Trophoblast cell (in vitro differentiated cells and primary cell): ENCODE measurements around the gene PTBP3.

Experiments used
- DNase-seq, 2 donors: peaks; one replicate each; pipeline ENCODE4 v3.0.0-alpha.2; 2016
- H2AFZ ChIP-seq: 2 replicates; pipeline ENCODE4 v1.6.1; 2013; ENCODE audit warnings: low read length, moderate library complexity, mild to moderate bottlenecking; ENCODE audit not compliant: insufficient read depth, poor library complexity
- H2AK5ac ChIP-seq: 2 replicates; pipeline ENCODE4 v1.6.1; 2013; ENCODE audit warnings: mild to moderate bottlenecking, low read length
- H2BK120ac ChIP-seq: 2 replicates; pipeline ENCODE4 v1.6.1; 2013; ENCODE audit warnings: low read length, mild to moderate bottlenecking, moderate library complexity; ENCODE audit not compliant: insufficient read depth, poor library complexity
- H2BK12ac ChIP-seq: 2 replicates; pipeline ENCODE4 v1.6.1; 2013; ENCODE audit warnings: mild to moderate bottlenecking, low read length, moderate library complexity
- H2BK5ac ChIP-seq: 2 replicates; pipeline ENCODE4 v1.6.1; 2013; ENCODE audit warnings: low read length, low read depth, moderate library complexity, mild to moderate bottlenecking; ENCODE audit not compliant: poor library complexity
- H3K14ac ChIP-seq: 2 replicates; pipeline ENCODE4 v1.6.1; 2013; ENCODE audit warnings: mild to moderate bottlenecking, low read length
- H3K18ac ChIP-seq: 2 replicates; pipeline ENCODE4 v1.6.1; 2013; ENCODE audit warnings: mild to moderate bottlenecking, low read length
- H3K23ac ChIP-seq: 2 replicates; pipeline ENCODE4 v1.6.1; 2013; ENCODE audit warnings: low read length
- H3K27ac ChIP-seq: 2 replicates; pipeline ENCODE4 v1.5.1; 2013; ENCODE audit warnings: low read depth, mild to moderate bottlenecking, inconsistent platforms, low read length, moderate library complexity
- H3K27me3 ChIP-seq: 2 replicates; pipeline ENCODE4 v1.6.1; 2013; ENCODE audit warnings: inconsistent platforms, mild to moderate bottlenecking, low read length, moderate library complexity; ENCODE audit not compliant: insufficient read depth
- H3K36me3 ChIP-seq, 2 experiments: 1 replicate in 1 of 2; 2 replicates in 1 of 2; pipeline ENCODE4 v1.6.1; 2013; ENCODE audit warnings: low read length in 2 of 2, mild to moderate bottlenecking in 2 of 2, moderate library complexity in 1 of 2; ENCODE audit not compliant: insufficient read depth in 2 of 2, control insufficient read depth in 1 of 2
- H3K4ac ChIP-seq: 2 replicates; pipeline ENCODE4 v1.6.1; 2013; ENCODE audit warnings: low read depth, mild to moderate bottlenecking, low read length, moderate library complexity
- H3K4me1 ChIP-seq, 2 experiments: 1 replicate in 1 of 2; 2 replicates in 1 of 2; pipeline ENCODE4 v1.6.1; 2013; ENCODE audit warnings: low read length in 2 of 2, mild to moderate bottlenecking in 2 of 2, moderate library complexity in 1 of 2; ENCODE audit not compliant: insufficient read depth in 2 of 2, control insufficient read depth in 1 of 2
- H3K4me2 ChIP-seq: 2 replicates; pipeline ENCODE4 v1.6.1; 2013; ENCODE audit warnings: inconsistent platforms, mild to moderate bottlenecking, low read length, moderate library complexity
- H3K4me3 ChIP-seq: 2 replicates; pipeline ENCODE4 v1.5.1; 2013; ENCODE audit warnings: mild to moderate bottlenecking, low read depth, low read length, inconsistent platforms
- H3K79me1 ChIP-seq: one replicate; pipeline ENCODE4 v1.6.1; 2013; ENCODE audit warnings: low read length
- H3K79me2 ChIP-seq: 2 replicates; pipeline ENCODE4 v1.6.1; 2013; ENCODE audit warnings: low read length, mild to moderate bottlenecking; ENCODE audit not compliant: control insufficient read depth, insufficient read depth, poor library complexity
- H3K9ac ChIP-seq: 2 replicates; pipeline ENCODE4 v1.6.1; 2013; ENCODE audit warnings: mild to moderate bottlenecking, low read length
- H3K9me3 ChIP-seq: 2 replicates; pipeline ENCODE4 v1.6.1; 2013; ENCODE audit warnings: low read depth, mild to moderate bottlenecking, control low read depth, inconsistent platforms, low read length; ENCODE audit not compliant: insufficient read depth
- H4K12ac ChIP-seq: 2 replicates; pipeline ENCODE4 v1.6.1; 2013; ENCODE audit warnings: low read depth, mild to moderate bottlenecking, low read length, moderate library complexity
- H4K8ac ChIP-seq: 2 replicates; pipeline ENCODE4 v1.6.1; 2013; ENCODE audit warnings: low read depth, mild to moderate bottlenecking, low read length, moderate library complexity
- H4K91ac ChIP-seq: one replicate; pipeline ENCODE4 v1.6.1; 2013; ENCODE audit warnings: low read depth, mild to moderate bottlenecking, low read length, moderate library complexity
- WGBS: extraction: QIAGEN DNeasy Blood & Tissue Kit; methylation state at CpG from one replicate; pipeline ENCODE4 v1.1.7; 2013; ENCODE audit warnings: missing lambda C conversion rate; ENCODE audit not compliant: insufficient read length, insufficient coverage; ENCODE audit errors: extremely low coverage; 5-methylcytosine and 5-hydroxymethylcytosine counted together

Gene PTBP3

GRCh38 chr9:112233769-112234168, 99.7 kb downstream of the PTBP3 start:
- peak; percentile 81 to 87 for DNase-seq
- no peak overlapping the region for H2BK12ac ChIP-seq
- no peak overlapping the region for H3K4me3 ChIP-seq
- no peak overlapping the region for H3K18ac ChIP-seq
- H3K23ac ChIP-seq = no peak overlapping the region
- no peak overlapping the region for H2BK120ac ChIP-seq
- no peak overlapping the region for H4K91ac ChIP-seq
- H2BK5ac ChIP-seq = no peak overlapping the region
- no peak overlapping the region for H3K9ac ChIP-seq
- no peak overlapping the region for H4K8ac ChIP-seq
- H3K4me1 ChIP-seq = peaks cover 0 to 3% of the 10 kb centered on the region in 2 experiments
- no CpG with 5 or more reads among the region's 1 CpG for WGBS
- no peak overlapping the region for H3K4ac ChIP-seq
- H3K9me3 ChIP-seq = no peaks in the 10 kb centered on the region
- no peaks in the 10 kb centered on the region for H3K79me1 ChIP-seq
- no peaks in the 10 kb centered on the region for H3K27me3 ChIP-seq
- no peak overlapping the region for H2AFZ ChIP-seq
- H3K36me3 ChIP-seq = peaks cover 3 to 6% of the 10 kb centered on the region in 2 experiments
- H3K4me2 ChIP-seq = no peak overlapping the region
- no peak overlapping the region for H3K27ac ChIP-seq
- no peak overlapping the region for H2AK5ac ChIP-seq
- no peak overlapping the region for H4K12ac ChIP-seq
- no peak overlapping the region for H3K14ac ChIP-seq
- H3K79me2 ChIP-seq = no peaks in the 10 kb centered on the region

DNA sequence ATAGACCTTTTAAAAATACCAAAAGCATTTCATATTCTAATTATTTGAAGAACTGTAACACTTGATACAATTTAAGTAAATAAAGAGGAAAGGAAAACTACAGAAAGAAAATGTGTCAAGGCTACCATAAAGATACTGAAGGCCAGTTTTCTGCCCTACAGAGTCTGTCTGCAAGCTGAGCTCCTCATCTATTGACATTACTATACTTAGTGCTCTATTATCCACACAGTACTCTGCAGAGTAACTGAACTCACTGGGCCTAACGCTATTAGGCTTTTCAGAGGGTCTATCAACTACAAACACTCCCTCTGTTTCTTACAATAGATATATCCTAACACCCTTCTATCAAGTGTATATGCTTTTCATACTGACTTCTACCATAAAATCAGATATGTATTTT, 101.2 kb downstream of the PTBP3 start:
- peaks cover 3 to 8% of the 10 kb centered on the region in 2 experiments for H3K36me3 ChIP-seq
- H3K4me1 ChIP-seq = peaks cover 0 to 3% of the 10 kb centered on the region in 2 experiments
- H3K23ac ChIP-seq = no peak overlapping the region
- no peak overlapping the region for H3K9ac ChIP-seq
- H3K27me3 ChIP-seq = no peaks in the 10 kb centered on the region
- no peak overlapping the region for H3K4me2 ChIP-seq
- no peaks in the 10 kb centered on the region for H3K9me3 ChIP-seq
- H3K18ac ChIP-seq = no peak overlapping the region
- H3K79me2 ChIP-seq = no peaks in the 10 kb centered on the region
- no peak overlapping the region for H2BK12ac ChIP-seq
- no peak for DNase-seq
- H3K79me1 ChIP-seq = no peaks in the 10 kb centered on the region
- H4K8ac ChIP-seq = no peak overlapping the region
- no peak overlapping the region for H3K4ac ChIP-seq
- no CpG with 5 or more reads among the region's 1 CpG for WGBS
- H3K27ac ChIP-seq = no peak overlapping the region
- no peak overlapping the region for H3K14ac ChIP-seq
- H4K91ac ChIP-seq = no peak overlapping the region
- no peak overlapping the region for H3K4me3 ChIP-seq
- no peak overlapping the region for H2BK120ac ChIP-seq
- no peak overlapping the region for H4K12ac ChIP-seq
- H2BK5ac ChIP-seq = no peak overlapping the region
- no peak overlapping the region for H2AK5ac ChIP-seq
- H2AFZ ChIP-seq = no peak overlapping the region

GRCh38 chr9:112226091-112226490, 107.3 kb downstream of the PTBP3 start:
- Histone ChIP-seq H3K27ac (no peak overlapping the region), H3K18ac (no peak overlapping the region), H2AK5ac (no peak overlapping the region), H3K14ac (no peak overlapping the region), H3K4me2 (no peak overlapping the region), H3K4me3 (no peak overlapping the region), H2BK120ac (no peak overlapping the region), H3K23ac (no peak overlapping the region), H3K4ac (no peak overlapping the region), H2AFZ (no peak overlapping the region), H3K9me3 (no peaks in the 10 kb centered on the region), H3K79me2 (no peaks in the 10 kb centered on the region), H4K8ac (no peak overlapping the region), H2BK12ac (no peak overlapping the region), H4K12ac (no peak overlapping the region), H3K27me3 (no peaks in the 10 kb centered on the region), H3K79me1 (no peaks in the 10 kb centered on the region), H3K36me3 (peaks cover 8 to 18% of the 10 kb centered on the region in 2 experiments), H2BK5ac (no peak overlapping the region), H4K91ac (no peak overlapping the region), H3K9ac (no peak overlapping the region), H3K4me1 (no peaks in the 10 kb centered on the region)
- peak; percentile 23 to 73 for DNase-seq
- no CpG with 5 or more reads among the region's 3 CpGs for WGBS

DNA sequence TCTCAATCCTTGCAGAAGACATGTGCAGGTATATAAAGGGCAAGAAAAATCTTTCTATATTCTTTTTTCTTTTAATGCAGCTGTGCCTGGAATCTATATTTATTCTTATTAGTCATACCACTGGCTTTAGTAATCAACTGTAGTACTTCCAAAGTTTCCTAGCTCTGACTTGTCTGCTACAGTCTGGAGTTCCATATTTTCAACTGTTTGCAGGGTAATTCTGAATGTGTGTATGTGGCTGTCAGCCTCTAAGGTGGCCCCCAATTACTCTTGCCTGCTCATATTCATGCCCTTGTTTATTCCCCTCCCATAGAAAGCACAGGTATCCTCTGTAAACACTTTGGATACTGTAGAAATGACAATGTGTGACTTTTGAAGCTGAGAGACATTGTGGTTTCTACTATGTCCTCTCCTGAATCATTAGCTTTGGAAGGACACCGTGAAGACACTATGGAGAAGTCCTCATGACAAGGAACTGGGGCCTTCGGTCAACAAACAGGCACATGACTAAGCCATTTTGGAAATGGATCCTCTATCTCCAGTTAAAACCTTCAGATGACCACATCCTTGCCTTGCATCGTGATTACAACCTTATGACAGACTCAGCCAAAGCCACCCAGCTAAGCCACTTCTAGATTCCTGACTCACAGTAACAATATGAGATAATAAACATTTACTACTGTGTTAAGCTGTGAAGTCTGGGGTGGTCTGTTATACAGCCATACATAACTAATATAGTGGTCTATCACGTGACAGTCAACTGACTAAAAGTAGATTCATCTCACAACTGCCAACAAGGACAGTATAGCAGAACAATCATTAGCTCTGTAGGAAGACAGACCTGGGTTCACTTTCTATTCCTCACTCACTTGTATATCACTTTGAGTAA, 108.8 kb downstream of the PTBP3 start:
- DNase-seq = no peak
- H3K79me2 ChIP-seq = no peaks in the 10 kb centered on the region

More for the DNA sequence above, 108.8 kb downstream of the PTBP3 start:
- no peak overlapping the region for H3K27ac ChIP-seq
- H3K9ac ChIP-seq = no peak overlapping the region
- H3K18ac ChIP-seq = no peak overlapping the region
- no peak overlapping the region for H2BK12ac ChIP-seq
- H3K23ac ChIP-seq = no peak overlapping the region
- no peaks in the 10 kb centered on the region for H3K4me1 ChIP-seq
- no peak overlapping the region for H3K4ac ChIP-seq
- H3K4me2 ChIP-seq = no peak overlapping the region
- no CpG with 5 or more reads among the region's 4 CpGs for WGBS
- no peak overlapping the region for H3K14ac ChIP-seq
- H3K9me3 ChIP-seq = no peaks in the 10 kb centered on the region
- no peaks in the 10 kb centered on the region for H3K79me1 ChIP-seq
- H2AFZ ChIP-seq = no peak overlapping the region
- no peaks in the 10 kb centered on the region for H3K27me3 ChIP-seq
- H4K8ac ChIP-seq = no peak overlapping the region
- H3K4me3 ChIP-seq = no peak overlapping the region
- H4K91ac ChIP-seq = no peak overlapping the region
- H2BK120ac ChIP-seq = no peak overlapping the region
- H4K12ac ChIP-seq = no peak overlapping the region
- no peak overlapping the region for H2AK5ac ChIP-seq
- H3K36me3 ChIP-seq = peaks cover 10 to 17% of the 10 kb centered on the region in 2 experiments
- no peak overlapping the region for H2BK5ac ChIP-seq
